ENCODE measurements around the gene ZNF202. TPM values are rescaled to one million over a fixed set of nuclear protein-coding genes. Genes with fewer than 3 reads are reported as not detected.
"Not testable (repeated sequence)": the region's sequence is repeated elsewhere in the genome, so short reads cannot be mapped to it uniquely, and the experiment has no call there.

ZNF202 gene
- 17.7 and 18.9 TPM in 2 replicates for total RNA-seq

- intact Hi-C loops (cut with micrococcal nuclease): loop anchor here (5.0 kb wide), 2 partner anchors 1211 to 1371 kb away; partner anchors contain the start of genes CCDC15 and TMEM218
These were observed at the start of gene ZNF202 for GRCh38 chr11:123741159-123742030. ZNF202 (minus strand) TSS chr11:123741660; CDS start chr11:123730888, 10,772 bp downstream.

GRCh38 chr11:123783536-123783935 lies 42.1 kb upstream of the ZNF202 start:
- intact Hi-C loops (cut with micrococcal nuclease): loop anchor here (10.0 kb wide), 1 partner anchor 191 kb away; the partner anchor contains the start of gene OR10S1

GRCh38 chr11:123778511-123778910 lies 37.1 kb upstream of the ZNF202 start:
- intact Hi-C loops (cut with micrococcal nuclease): no loop called here

GRCh38 chr11:123775715-123776549 lies 34.5 kb upstream of the ZNF202 start:
- intact Hi-C loops (cut with micrococcal nuclease): no loop called here

- intact Hi-C loops (cut with micrococcal nuclease): no loop called here
These were observed 33.8 kb upstream of the ZNF202 start for GRCh38 chr11:123775289-123775688.

GRCh38 chr11:123773959-123774358 lies 32.5 kb upstream of the ZNF202 start:
- intact Hi-C loops (cut with micrococcal nuclease): no loop called here

GRCh38 chr11:123773026-123773425 lies 31.6 kb upstream of the ZNF202 start:
- intact Hi-C loops (cut with micrococcal nuclease): no loop called here

GRCh38 chr11:123771664-123772063 lies 30.2 kb upstream of the ZNF202 start:
- intact Hi-C loops (cut with micrococcal nuclease): no loop called here

GRCh38 chr11:123770712-123771111 lies 29.3 kb upstream of the ZNF202 start:
- intact Hi-C loops (cut with micrococcal nuclease): no loop called here

- intact Hi-C loops (cut with micrococcal nuclease): no loop called here
These were observed 24.1 kb upstream of the ZNF202 start for GRCh38 chr11:123765601-123766000.

- intact Hi-C loops (cut with micrococcal nuclease): no loop called here
These were observed 21.0 kb upstream of the ZNF202 start for GRCh38 chr11:123762422-123762821.

- intact Hi-C loops (cut with micrococcal nuclease): no loop called here
These were observed 19.4 kb upstream of the ZNF202 start for GRCh38 chr11:123760894-123761293.

- intact Hi-C loops (cut with micrococcal nuclease): no loop called here
These were observed 16.5 kb upstream of the ZNF202 start for GRCh38 chr11:123757976-123758375.

- intact Hi-C loops (cut with micrococcal nuclease): no loop called here
These were observed 14.4 kb upstream of the ZNF202 start for GRCh38 chr11:123755813-123756212.

GRCh38 chr11:123755344-123755743 lies 13.9 kb upstream of the ZNF202 start:
- intact Hi-C loops (cut with micrococcal nuclease): no loop called here

GRCh38 chr11:123754101-123754568 lies 12.7 kb upstream of the ZNF202 start, which contains the start of gene OR6X1:
OR6X1 (minus strand) TSS chr11:123754518; CDS start chr11:123754518, 0 bp downstream.
- intact Hi-C loops (cut with micrococcal nuclease): no loop called here

- intact Hi-C loops (cut with micrococcal nuclease): no loop called here
These were observed 11.7 kb upstream of the ZNF202 start for GRCh38 chr11:123753110-123753509.

GRCh38 chr11:123751781-123752180 lies 10.3 kb upstream of the ZNF202 start:
- intact Hi-C loops (cut with micrococcal nuclease): no loop called here

- intact Hi-C loops (cut with micrococcal nuclease): not testable (repeated sequence)
These were observed 6.9 kb upstream of the ZNF202 start for GRCh38 chr11:123748349-123748748.

GRCh38 chr11:123745764-123746451 lies 4.4 kb upstream of the ZNF202 start:
- intact Hi-C loops (cut with micrococcal nuclease): no loop called here

GRCh38 chr11:123742724-123743120 lies 1.3 kb upstream of the ZNF202 start:
- intact Hi-C loops (cut with micrococcal nuclease): loop anchor here (5.0 kb wide), 2 partner anchors 1210 to 1370 kb away; partner anchors contain the start of genes CCDC15 and TMEM218

Measured in T-helper 2 cell treated with Interferon-gamma antibody and Interleukin-4, amounts not matched to agents 100 ng/mL and 5 ng/mL, for 36 hours (primary cell).